Calu3 (cell line): Measurements from ENCODE around the gene TBC1D26. TPM values are rescaled to one million over a fixed set of nuclear protein-coding genes. Genes with fewer than 3 reads are reported as not detected.
"Not testable (repeated sequence)": the region's sequence is repeated elsewhere in the genome, so short reads cannot be mapped to it uniquely, and the experiment has no call there.

Source experiments
- BruUV-seq: library from RNA; stranded (reverse); fragments of 400-500 nt; replicated peaks from 2 replicates; lab custom pipeline; 2021; lab: Mats Ljungman, UMichigan
- CTCF ChIA-PET: fragments of 300-600 bp; sonication (Branson Sonifier 250); formaldehyde crosslinking; loops from one replicate; lab custom pipeline; 2022; ENCODE audit warnings: antibody characterized with exemption; lab: Charles Lee
- DNase-seq: peaks from one replicate; pipeline ENCODE4 v3.0.0; 2022
- H3K27ac Mint-ChIP-seq: one replicate; pipeline ENCODE4 v1.8.0; 2022; ENCODE audit warnings: mixed read lengths; ENCODE audit not compliant: unreplicated experiment
- H3K27me3 Mint-ChIP-seq: one replicate; pipeline ENCODE4 v1.8.0; 2022; ENCODE audit warnings: mixed read lengths; ENCODE audit not compliant: unreplicated experiment
- H3K36me3 Mint-ChIP-seq: one replicate; pipeline ENCODE4 v1.8.0; 2022; ENCODE audit warnings: mild to moderate bottlenecking, moderate library complexity, mixed read lengths; ENCODE audit not compliant: insufficient read depth, unreplicated experiment
- H3K4me1 Mint-ChIP-seq: one replicate; pipeline ENCODE4 v1.8.0; 2022; ENCODE audit warnings: mild to moderate bottlenecking, low read depth, mixed read lengths; ENCODE audit not compliant: unreplicated experiment
- H3K4me3 Mint-ChIP-seq: one replicate; pipeline ENCODE4 v1.8.0; 2022; ENCODE audit warnings: mild to moderate bottlenecking, low read depth, moderate library complexity, mixed read lengths; ENCODE audit not compliant: unreplicated experiment
- H3K9me3 Mint-ChIP-seq: one replicate; pipeline ENCODE4 v1.8.0; 2022; ENCODE audit warnings: low read depth, mixed read lengths; ENCODE audit not compliant: unreplicated experiment
- CTCF ChIP-seq: fragments of 200-600 bp; IDR thresholded peaks from one replicate; pipeline ENCODE4 v1.8.0; 2022; ENCODE audit warnings: antibody characterized with exemption; ENCODE audit not compliant: unreplicated experiment
- intact Hi-C: fragments of 100-400 bp; cut with micrococcal nuclease; formaldehyde crosslinking; loops from one replicate; pipeline ENCODE4 v1.10.0; 2022; ENCODE audit not compliant: unreplicated experiment
- total RNA-seq: library from RNA; stranded (reverse); gene quantifications from 2 replicates; pipeline ENCODE4 v1.2.3, GENCODE V29; 2022

Gene TBC1D26
- total RNA-seq, 1 experiment from 2014 or later, result 0.19 TPM

DNA sequence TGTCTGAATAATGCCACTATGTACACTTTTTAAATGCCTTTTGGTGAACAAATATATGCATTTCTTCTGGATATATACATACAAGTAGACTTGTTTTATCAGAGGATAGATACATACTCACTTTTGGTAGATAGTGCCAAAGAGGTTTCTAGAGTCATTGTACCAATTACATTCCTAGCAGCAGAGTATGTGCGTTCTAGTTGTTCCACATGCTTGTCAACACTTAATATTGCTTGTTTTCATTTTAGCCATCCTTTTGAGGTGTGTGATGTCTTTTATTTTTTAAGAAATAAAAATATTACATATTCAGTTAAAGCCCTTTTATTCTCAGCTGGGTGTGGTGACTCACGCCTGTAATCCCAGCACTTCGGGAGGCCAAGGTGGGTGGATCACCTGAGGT is 23.2 kb upstream of the TBC1D26 start:
- H3K4me3 Mint-ChIP-seq, CTCF ChIA-PET, H3K4me1 Mint-ChIP-seq, H3K27me3 Mint-ChIP-seq, H3K36me3 Mint-ChIP-seq, intact Hi-C loops, DNase-seq, BruUV-seq, H3K9me3 Mint-ChIP-seq, H3K27ac Mint-ChIP-seq: not testable (repeated sequence)

GRCh38 chr17:15716601-15717563 is 15.2 kb upstream of the TBC1D26 start:
- peaks cover 13% of the 10 kb centered on the region for H3K36me3 Mint-ChIP-seq
- BruUV-seq, H3K9me3 Mint-ChIP-seq, H3K27ac Mint-ChIP-seq, H3K4me3 Mint-ChIP-seq, CTCF ChIA-PET, H3K27me3 Mint-ChIP-seq, DNase-seq, H3K4me1 Mint-ChIP-seq, intact Hi-C loops: not testable (repeated sequence)

GRCh38 chr17:15730535-15730934 is 1.5 kb upstream of the TBC1D26 start:
- BruUV-seq, H3K9me3 Mint-ChIP-seq, CTCF ChIA-PET: not testable (repeated sequence)

DNA sequence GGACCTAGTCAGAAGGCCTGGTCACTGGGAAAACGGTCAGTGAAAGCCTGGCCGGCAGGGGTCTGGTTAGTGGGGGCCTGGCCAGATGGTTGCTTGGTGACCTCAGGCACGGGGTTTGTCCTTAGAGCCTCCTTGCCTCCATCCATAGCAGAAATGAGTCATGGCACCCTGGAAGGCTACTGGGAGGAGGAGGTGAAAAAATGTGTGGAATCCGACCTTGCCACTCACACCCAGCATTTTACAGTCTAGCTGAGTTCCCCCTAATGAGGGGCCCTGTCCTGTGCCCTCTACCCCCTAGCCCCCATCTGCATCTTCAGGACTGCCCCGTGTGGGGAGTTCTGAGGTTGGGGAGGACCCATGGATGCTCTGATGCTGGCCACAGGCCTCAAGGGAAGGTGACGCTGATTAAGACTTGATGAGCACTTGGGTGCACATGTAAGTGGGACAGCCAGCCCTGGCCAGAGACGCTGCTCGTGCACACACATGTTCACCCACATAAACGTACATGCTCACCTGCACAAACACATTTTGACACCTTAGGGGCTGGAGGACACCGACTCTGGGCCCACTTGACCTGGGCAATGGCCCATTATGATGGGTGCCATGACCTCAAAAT is 1.2 kb downstream of the TBC1D26 start:
- H3K27ac Mint-ChIP-seq, intact Hi-C loops, H3K4me3 Mint-ChIP-seq, H3K36me3 Mint-ChIP-seq, DNase-seq, H3K9me3 Mint-ChIP-seq, BruUV-seq, H3K27me3 Mint-ChIP-seq, H3K4me1 Mint-ChIP-seq, CTCF ChIA-PET: not testable (repeated sequence)

More at GRCh38 chr17:15730535-15730934, 1.5 kb upstream of the TBC1D26 start:
- DNase-seq, H3K27ac Mint-ChIP-seq, H3K36me3 Mint-ChIP-seq, H3K4me1 Mint-ChIP-seq, H3K4me3 Mint-ChIP-seq, H3K27me3 Mint-ChIP-seq, intact Hi-C loops: not testable (repeated sequence)

DNA sequence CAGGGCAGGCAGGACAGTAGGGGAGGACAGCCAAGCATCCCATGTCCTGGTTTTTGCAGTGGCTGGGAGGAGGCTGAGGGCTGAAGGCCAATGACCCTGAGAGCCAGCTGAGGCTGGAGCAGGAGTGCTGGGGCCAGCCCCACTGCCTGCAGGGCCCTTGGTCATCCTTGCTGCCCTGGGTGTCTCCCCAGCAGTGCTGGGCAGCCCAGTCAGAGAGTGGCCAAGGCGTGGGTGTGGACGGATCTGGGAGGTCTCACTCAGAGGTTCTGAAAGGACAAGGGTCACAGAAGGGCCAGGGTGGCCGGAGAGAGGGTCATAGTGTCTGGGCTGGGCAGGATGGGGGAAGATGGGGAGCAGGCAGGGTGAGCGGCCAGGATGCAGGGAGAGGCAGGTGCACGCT is 4.5 kb downstream of the TBC1D26 start:
- intact Hi-C loops, H3K36me3 Mint-ChIP-seq, H3K9me3 Mint-ChIP-seq, BruUV-seq, H3K27me3 Mint-ChIP-seq, CTCF ChIA-PET, DNase-seq, H3K4me1 Mint-ChIP-seq, H3K4me3 Mint-ChIP-seq, H3K27ac Mint-ChIP-seq: not testable (repeated sequence)

DNA sequence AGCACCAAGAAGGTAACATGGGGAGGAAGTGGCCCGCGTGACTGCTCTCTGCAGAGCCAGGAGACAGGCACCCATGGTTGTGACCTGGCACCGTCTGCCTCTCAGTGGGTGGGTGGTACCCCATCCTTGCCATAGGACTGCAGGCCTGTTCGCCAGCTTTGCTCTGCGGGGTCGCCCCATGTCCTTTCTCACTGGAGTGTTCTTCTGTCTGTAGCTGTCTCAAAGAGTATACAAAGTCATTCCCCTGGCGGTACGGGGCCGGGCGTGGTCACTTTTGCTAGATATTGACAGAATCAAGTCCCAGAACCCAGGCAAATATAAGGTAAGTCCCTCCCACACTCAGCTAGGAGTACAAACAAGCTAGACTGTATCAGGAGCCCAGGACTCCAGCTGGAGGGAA is 6.0 kb downstream of the TBC1D26 start:
- CTCF ChIA-PET, result no interaction called here
- Mint-ChIP-seq H3K36me3 (no peaks in the 10 kb centered on the region), H3K4me3 (no peak overlapping the region), H3K27me3 (no peaks in the 10 kb centered on the region), H3K4me1 (no peaks in the 10 kb centered on the region), H3K27ac (no peak overlapping the region), H3K9me3 (no peaks in the 10 kb centered on the region)
- no TSS peak for BruUV-seq
- DNase-seq, result no peak
- TF ChIP-seq CTCF, result no peak
- intact Hi-C loops, result no loop called here

DNA sequence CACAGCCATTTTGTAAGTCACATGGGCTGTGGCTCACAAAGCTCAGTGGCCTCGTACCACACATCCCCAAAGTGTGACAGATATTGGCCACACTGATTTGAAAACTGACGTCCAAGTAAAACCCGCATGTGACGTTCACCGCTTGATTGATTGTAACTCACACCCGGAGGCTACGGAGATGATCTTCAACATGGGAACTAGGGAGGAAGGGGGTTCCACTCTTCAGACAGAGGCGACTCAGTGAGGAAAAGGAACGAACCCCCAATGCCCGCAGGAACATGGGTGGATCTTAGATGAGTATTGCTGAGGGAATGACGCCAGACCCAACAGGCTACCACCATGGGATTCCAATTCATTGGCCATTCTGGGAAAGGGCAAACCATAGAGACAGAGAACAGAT is 7.2 kb downstream of the TBC1D26 start:
- DNase-seq, CTCF ChIA-PET, BruUV-seq, H3K9me3 Mint-ChIP-seq, H3K36me3 Mint-ChIP-seq, H3K4me1 Mint-ChIP-seq, H3K27me3 Mint-ChIP-seq, H3K27ac Mint-ChIP-seq, H3K4me3 Mint-ChIP-seq, intact Hi-C loops: not testable (repeated sequence)

DNA sequence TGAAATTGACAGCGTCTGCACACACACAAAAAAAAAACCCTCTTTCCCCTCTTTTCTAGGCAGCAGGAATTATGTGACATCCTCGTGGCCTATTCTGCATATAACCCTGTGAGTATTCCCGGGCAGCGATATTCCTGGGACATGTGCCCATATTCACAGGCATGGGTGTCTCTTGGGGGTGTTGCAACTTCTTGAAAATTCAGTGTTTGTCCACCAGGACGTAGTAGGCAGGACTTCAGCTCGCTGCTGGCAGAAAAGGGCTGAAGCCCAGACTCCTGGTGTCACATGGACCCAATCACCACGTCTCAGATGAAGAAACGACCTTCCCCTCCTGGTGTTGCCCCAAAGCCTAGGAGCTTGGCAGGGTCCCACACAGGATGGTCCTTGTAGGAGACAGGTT is 8.0 kb downstream of the TBC1D26 start:
- H3K4me1 Mint-ChIP-seq, H3K36me3 Mint-ChIP-seq, H3K9me3 Mint-ChIP-seq, H3K4me3 Mint-ChIP-seq, BruUV-seq, intact Hi-C loops, DNase-seq, CTCF ChIA-PET, H3K27me3 Mint-ChIP-seq, H3K27ac Mint-ChIP-seq: not testable (repeated sequence)
